DMS79 (cell line): ENCODE data around the gene NDUFV1.
"Not testable (repeated sequence)": the region's sequence is repeated elsewhere in the genome, so short reads cannot be mapped to it uniquely, and the experiment has no call there.

Source experiments
- DNase-seq: peaks from one replicate; lab custom pipeline; 2025; lab: John Stamatoyannopoulos, UW

Gene NDUFV1

GRCh38 chr11:67586568-67587250, 20.0 kb upstream of the NDUFV1 start:
- DNase-seq = no peak

GRCh38 chr11:67588136-67588503, 18.6 kb upstream of the NDUFV1 start:
- no peak for DNase-seq

- not testable (repeated sequence) for DNase-seq
Observed at GRCh38 chr11:67588899-67589415, 17.8 kb upstream of the NDUFV1 start.

- no peak for DNase-seq
Observed at GRCh38 chr11:67592880-67593564, 13.7 kb upstream of the NDUFV1 start.

GRCh38 chr11:67593565-67593905, 13.2 kb upstream of the NDUFV1 start:
- DNase-seq = no peak

GRCh38 chr11:67594480-67594879, 12.3 kb upstream of the NDUFV1 start:
- DNase-seq = no peak

- no peak for DNase-seq
Observed at GRCh38 chr11:67596753-67597300, 9.9 kb upstream of the NDUFV1 start.

GRCh38 chr11:67597458-67597857, 9.3 kb upstream of the NDUFV1 start:
- DNase-seq = not testable (repeated sequence)

DNA sequence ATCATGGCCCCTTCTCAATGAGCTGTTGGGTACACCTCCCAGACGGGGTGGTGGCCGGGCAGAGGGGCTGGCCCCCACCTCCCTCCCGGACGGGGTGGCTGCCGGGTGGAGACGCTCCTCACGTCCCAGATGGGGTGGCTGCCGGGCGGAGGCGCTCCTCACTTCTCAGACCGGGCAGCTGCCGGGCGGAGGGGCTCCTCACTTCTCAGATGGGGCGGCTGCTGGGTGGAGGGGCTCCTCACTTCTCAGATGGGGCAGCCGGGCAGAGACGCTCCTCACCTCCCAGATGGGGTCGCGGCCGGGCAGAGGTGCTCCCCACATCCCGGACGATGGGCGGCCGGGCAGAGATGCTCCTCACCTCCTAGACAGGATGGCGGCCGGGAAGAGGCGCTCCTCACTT, 8.8 kb upstream of the NDUFV1 start:
- not testable (repeated sequence) for DNase-seq

DNA sequence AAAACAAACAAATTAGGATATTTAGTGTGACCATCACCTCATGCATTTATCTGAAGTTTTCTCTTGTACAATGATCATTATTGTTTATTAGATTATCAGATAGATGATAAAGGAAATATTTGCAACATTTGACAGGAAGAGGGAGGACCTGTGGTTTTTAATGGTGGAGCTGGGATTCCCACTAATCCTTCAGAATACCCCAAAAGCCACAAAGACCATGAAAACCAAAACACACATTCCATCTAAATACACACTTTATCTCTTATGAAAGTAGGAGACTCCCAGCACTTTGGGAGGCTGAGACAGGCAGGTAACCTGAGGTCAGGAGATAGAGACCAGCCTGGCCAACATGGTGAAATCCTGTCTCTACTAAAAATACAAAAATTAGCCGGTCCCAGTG, 7.6 kb upstream of the NDUFV1 start:
- DNase-seq = no peak

GRCh38 chr11:67600324-67601029, 6.3 kb upstream of the NDUFV1 start:
- DNase-seq = no peak

GRCh38 chr11:67601098-67601497, 5.6 kb upstream of the NDUFV1 start:
- no peak for DNase-seq

DNA sequence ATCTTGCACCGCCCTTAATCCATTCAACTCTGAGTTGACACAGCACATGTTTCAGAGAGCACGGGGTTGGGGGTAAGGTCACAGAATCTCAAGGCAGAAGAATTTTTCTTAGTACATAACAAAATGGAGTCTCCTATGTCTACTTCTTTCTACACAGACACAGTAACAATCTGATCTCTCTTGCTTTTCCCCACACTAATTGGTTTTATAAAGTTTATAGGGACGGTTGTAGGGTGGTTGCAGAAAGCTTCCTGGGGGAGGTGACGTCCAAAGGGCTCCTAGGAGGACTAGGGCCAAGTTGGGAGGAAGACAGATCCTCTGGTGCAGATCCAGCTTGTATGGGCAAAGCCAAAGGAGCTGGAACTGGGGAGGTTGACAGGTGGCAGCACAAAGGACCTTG, 2.6 kb upstream of the NDUFV1 start:
- not testable (repeated sequence) for DNase-seq

GRCh38 chr11:67604815-67605214, 1.9 kb upstream of the NDUFV1 start:
- DNase-seq = no peak

- DNase-seq = no peak
Observed at GRCh38 chr11:67605231-67606011, 1.3 kb upstream of the NDUFV1 start.

GRCh38 chr11:67606093-67606491, 644 bp upstream of the NDUFV1 start:
- DNase-seq = no peak

- no peak for DNase-seq
Observed at GRCh38 chr11:67607507-67607906, 771 bp downstream of the NDUFV1 start.

DNA sequence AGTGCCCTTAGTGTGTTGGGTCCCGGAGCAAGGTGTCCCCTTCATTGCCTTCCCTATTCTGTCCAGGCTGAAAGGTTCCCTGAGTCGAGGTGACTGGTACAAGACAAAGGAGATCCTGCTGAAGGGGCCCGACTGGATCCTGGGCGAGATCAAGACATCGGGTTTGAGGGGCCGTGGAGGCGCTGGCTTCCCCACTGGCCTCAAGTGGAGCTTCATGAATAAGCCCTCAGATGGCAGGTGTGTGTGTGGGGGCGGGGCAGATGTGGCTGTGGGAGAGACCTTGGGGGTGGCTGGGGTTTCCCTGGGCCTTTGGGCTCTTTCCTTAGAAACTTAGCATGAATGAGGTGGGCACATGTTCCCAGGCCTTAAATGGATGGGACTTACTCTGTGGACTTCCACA, 1.8 kb downstream of the NDUFV1 start:
- DNase-seq = no peak

GRCh38 chr11:67609316-67609715, 2.6 kb downstream of the NDUFV1 start:
- DNase-seq = no peak

GRCh38 chr11:67610302-67610868, 3.6 kb downstream of the NDUFV1 start:
- no peak for DNase-seq

DNA sequence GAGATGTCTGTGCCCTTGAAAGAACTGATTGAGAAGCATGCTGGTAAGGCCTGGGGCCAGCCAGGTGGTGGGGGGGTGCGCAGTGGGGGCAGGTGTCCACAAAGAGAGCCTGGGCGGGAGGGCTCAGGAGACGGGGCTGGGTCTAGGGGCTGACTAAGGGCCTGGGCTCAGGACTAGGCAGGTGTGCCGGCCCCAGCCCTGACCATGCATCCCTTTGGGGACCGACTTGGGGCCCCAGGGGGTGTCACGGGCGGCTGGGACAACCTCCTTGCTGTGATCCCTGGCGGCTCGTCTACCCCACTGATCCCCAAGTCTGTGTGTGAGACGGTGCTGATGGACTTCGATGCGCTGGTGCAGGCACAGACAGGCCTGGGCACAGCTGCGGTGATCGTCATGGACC, 4.4 kb downstream of the NDUFV1 start:
- no peak for DNase-seq
